Neural cell (in vitro differentiated cells): ENCODE measurements around the gene FBXL17. TPM values are rescaled to one million over a fixed set of nuclear protein-coding genes. Genes with fewer than 3 reads are reported as not detected.

ENCODE experiments used
- H2AFZ ChIP-seq: fragments of 200-600, 300-800 bp; sonication (generic), shearing (Covaris generic); 2 replicates; pipeline ENCODE4 v1.6.0; 2014; ENCODE audit warnings: low read depth, mild to moderate bottlenecking, antibody characterized with exemption, low read length, moderate library complexity
- H3F3A ChIP-seq: fragments of 200-600 bp; shearing (Covaris generic); 2 replicates; pipeline ENCODE4 v1.6.1; 2016; ENCODE audit warnings: mild to moderate bottlenecking, moderate library complexity, mixed read lengths, antibody characterized with exemption, low read length; ENCODE audit not compliant: insufficient read depth, poor library complexity, severe bottlenecking
- H3K27ac ChIP-seq: fragments of 200-600, 300-800 bp; sonication (generic), shearing (Covaris generic); 2 replicates; pipeline ENCODE4 v1.5.1; 2014; ENCODE audit warnings: mild to moderate bottlenecking, low read length, moderate library complexity
- H3K27me3 ChIP-seq: fragments of 300-800, 200-600 bp; sonication (generic), shearing (Covaris generic); 2 replicates; pipeline ENCODE4 v1.6.0; 2014; ENCODE audit warnings: mild to moderate bottlenecking, low read depth, low read length, moderate library complexity; ENCODE audit not compliant: insufficient read depth
- H3K36me3 ChIP-seq: fragments of 300-800, 200-600 bp; sonication (generic), shearing (Covaris generic); 2 replicates; pipeline ENCODE4 v1.5.1; 2014; ENCODE audit warnings: mild to moderate bottlenecking, antibody characterized with exemption, low read length, moderate library complexity; ENCODE audit not compliant: insufficient read depth
- H3K4me2 ChIP-seq: fragments of 300-800, 200-600 bp; sonication (generic), shearing (Covaris generic); 2 replicates; pipeline ENCODE4 v1.6.0; 2014; ENCODE audit warnings: mild to moderate bottlenecking, low read length
- H3K4me3 ChIP-seq: fragments of 300-800, 200-600 bp; sonication (generic), shearing (Covaris generic); 2 replicates; pipeline ENCODE4 v1.5.1; 2014; ENCODE audit warnings: mild to moderate bottlenecking, low read length, moderate library complexity
- H3K79me2 ChIP-seq: fragments of 200-600 bp; shearing (Covaris generic); replicated peaks from 2 replicates; pipeline ENCODE4 v1.6.0; 2014; ENCODE audit warnings: mild to moderate bottlenecking, low read length, moderate library complexity; ENCODE audit not compliant: insufficient read depth
- H3K9ac ChIP-seq: fragments of 300-800, 200-600 bp; sonication (generic), shearing (Covaris generic); 2 replicates; pipeline ENCODE4 v1.6.1; 2016; ENCODE audit warnings: mild to moderate bottlenecking, low read length, mixed read lengths
- H3K9me2 ChIP-seq: fragments of 200-600 bp; shearing (Covaris generic); 2 replicates; pipeline ENCODE4 v1.6.1; 2016; ENCODE audit warnings: mild to moderate bottlenecking, low read length, mixed read lengths; ENCODE audit not compliant: insufficient read depth
- H3K9me3 ChIP-seq: fragments of 200-600, 300-800 bp; sonication (generic), shearing (Covaris generic); 2 replicates; pipeline ENCODE4 v1.6.1; 2016; ENCODE audit warnings: mild to moderate bottlenecking, mixed run types, low read length, moderate library complexity, mixed read lengths
- H4K20me1 ChIP-seq: fragments of 200-600 bp; shearing (Covaris generic); 2 replicates; pipeline ENCODE4 v1.6.1; 2016; ENCODE audit warnings: mild to moderate bottlenecking, mixed run types; ENCODE audit not compliant: insufficient read depth
- EP300 ChIP-seq: fragments of 450-650 bp; conservative IDR thresholded peaks from 2 replicates; pipeline ENCODE4 v1.6.1; 2014; ENCODE audit warnings: antibody characterized with exemption, mild to moderate bottlenecking, moderate library complexity; ENCODE audit not compliant: poor library complexity, severe bottlenecking
- EZH2 ChIP-seq: fragments of 200-600, 300-800 bp; shearing (Covaris generic), sonication (generic); IDR thresholded peaks from 2 replicates; pipeline ENCODE4 v1.6.1; 2014; ENCODE audit warnings: antibody characterized with exemption, low read length, borderline replicate concordance, mild to moderate bottlenecking; ENCODE audit not compliant: insufficient read depth, poor library complexity, severe bottlenecking
- MXI1 ChIP-seq: fragments of 450-650 bp; conservative IDR thresholded peaks from 2 replicates; pipeline ENCODE4 v1.6.1; 2014; ENCODE audit warnings: antibody characterized with exemption, mild to moderate bottlenecking; ENCODE audit not compliant: poor library complexity, severe bottlenecking
- POLR2AphosphoS5 ChIP-seq: IDR thresholded peaks from 2 replicates; pipeline ENCODE4 v1.6.1; 2012
- RAD21 ChIP-seq: fragments of 450-650 bp; conservative IDR thresholded peaks from 2 replicates; pipeline ENCODE4 v1.6.1; 2014; ENCODE audit warnings: antibody characterized with exemption, mild to moderate bottlenecking, moderate library complexity
- REST ChIP-seq: IDR thresholded peaks from 2 replicates; pipeline ENCODE4 v1.6.1; 2012; ENCODE audit warnings: borderline replicate concordance
- SMC3 ChIP-seq: fragments of 450-650 bp; conservative IDR thresholded peaks from 2 replicates; pipeline ENCODE4 v1.6.1; 2014; ENCODE audit warnings: antibody characterized with exemption, mild to moderate bottlenecking, moderate library complexity; ENCODE audit not compliant: poor library complexity
- TAF1 ChIP-seq: IDR thresholded peaks from 2 replicates; pipeline ENCODE4 v1.6.1; 2012; ENCODE audit warnings: low read depth
- polyA plus RNA-seq: library from polyadenylated mRNA; depleted of rRNA; stranded (reverse); fragments of >200 nt; gene quantifications from 2 replicates; pipeline ENCODE4 v1.2.3, GENCODE V29; 2014
- TF ChIP-seq, protein P1 (sequence below): fragments of 450-650 bp; IDR thresholded peaks from 2 replicates; pipeline ENCODE4 v1.5.1; 2014; ENCODE audit warnings: antibody characterized with exemption, mild to moderate bottlenecking, moderate library complexity; ENCODE audit not compliant: poor library complexity, severe bottlenecking

Gene FBXL17
- polyA plus RNA-seq, 1 donor from 2014 or later = 19.6 TPM

DNA sequence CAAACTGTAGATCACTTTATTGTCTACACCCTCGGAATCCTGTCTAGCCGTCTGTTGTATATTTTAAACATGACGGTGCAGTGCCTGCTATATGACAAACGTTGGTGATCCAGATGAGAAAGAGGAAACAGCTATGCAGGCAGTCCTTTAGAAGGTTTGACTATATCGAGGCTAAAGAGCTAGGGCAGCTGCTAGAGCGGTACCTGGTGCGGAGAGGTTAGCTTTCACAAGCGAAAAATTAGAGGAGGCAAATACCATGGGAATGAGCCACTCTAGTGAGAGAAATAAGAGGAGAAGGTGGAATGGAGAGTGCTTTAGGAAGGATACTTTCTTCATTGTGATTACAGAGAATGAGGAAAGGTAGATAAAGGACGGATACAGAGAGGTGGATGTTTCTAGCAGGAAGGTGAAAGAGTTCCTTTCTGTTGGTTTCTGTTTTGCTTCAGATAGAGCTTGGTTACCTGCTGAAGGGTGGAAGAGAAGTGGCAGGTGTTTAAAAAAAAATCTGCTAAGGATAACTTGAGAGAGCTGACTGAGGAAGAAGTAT lies 959 bp upstream of the FBXL17 start:
- H3K27ac ChIP-seq = peak overlapping the region; percentile 93
- peaks cover 5% of the 10 kb centered on the region for H3F3A ChIP-seq
- peak overlapping the region; percentile 96 for H3K9ac ChIP-seq
- no peaks in the 10 kb centered on the region for H4K20me1 ChIP-seq
- peak overlapping the region; percentile 89 for H2AFZ ChIP-seq
- no peaks in the 10 kb centered on the region for H3K9me3 ChIP-seq
- peak overlapping the region; percentile 88 for H3K4me3 ChIP-seq
- H3K4me2 ChIP-seq = peak overlapping the region; percentile 74
- H3K36me3 ChIP-seq = no peaks in the 10 kb centered on the region
- no peaks in the 10 kb centered on the region for H3K9me2 ChIP-seq
- H3K27me3 ChIP-seq = no peaks in the 10 kb centered on the region
- TF ChIP-seq MXI1 (no peak), REST (no peak), RAD21 (no peak), TAF1 (no peak), EP300 (no peak), EZH2 (no peak), SMC3 (no peak), POLR2AphosphoS5 (no peak)
- TF ChIP-seq, protein P1, sequence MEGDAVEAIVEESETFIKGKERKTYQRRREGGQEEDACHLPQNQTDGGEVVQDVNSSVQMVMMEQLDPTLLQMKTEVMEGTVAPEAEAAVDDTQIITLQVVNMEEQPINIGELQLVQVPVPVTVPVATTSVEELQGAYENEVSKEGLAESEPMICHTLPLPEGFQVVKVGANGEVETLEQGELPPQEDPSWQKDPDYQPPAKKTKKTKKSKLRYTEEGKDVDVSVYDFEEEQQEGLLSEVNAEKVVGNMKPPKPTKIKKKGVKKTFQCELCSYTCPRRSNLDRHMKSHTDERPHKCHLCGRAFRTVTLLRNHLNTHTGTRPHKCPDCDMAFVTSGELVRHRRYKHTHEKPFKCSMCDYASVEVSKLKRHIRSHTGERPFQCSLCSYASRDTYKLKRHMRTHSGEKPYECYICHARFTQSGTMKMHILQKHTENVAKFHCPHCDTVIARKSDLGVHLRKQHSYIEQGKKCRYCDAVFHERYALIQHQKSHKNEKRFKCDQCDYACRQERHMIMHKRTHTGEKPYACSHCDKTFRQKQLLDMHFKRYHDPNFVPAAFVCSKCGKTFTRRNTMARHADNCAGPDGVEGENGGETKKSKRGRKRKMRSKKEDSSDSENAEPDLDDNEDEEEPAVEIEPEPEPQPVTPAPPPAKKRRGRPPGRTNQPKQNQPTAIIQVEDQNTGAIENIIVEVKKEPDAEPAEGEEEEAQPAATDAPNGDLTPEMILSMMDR = no peak
- peaks cover 27% of the 10 kb centered on the region for H3K79me2 ChIP-seq

GRCh38 chr5:108381350-108381953 lies 446 bp downstream of the FBXL17 start:
- Histone ChIP-seq H2AFZ (peak overlapping the region; percentile 89), H3K4me2 (no peak overlapping the region), H3K79me2 (peaks cover 35% of the 10 kb centered on the region), H3K4me3 (peak overlapping the region; percentile 88), H3K9ac (peak overlapping the region; percentile 96), H3K27ac (peak overlapping the region; percentile 93), H3K9me3 (no peaks in the 10 kb centered on the region), H3F3A (peaks cover 5% of the 10 kb centered on the region), H4K20me1 (no peaks in the 10 kb centered on the region), H3K36me3 (no peaks in the 10 kb centered on the region), H3K27me3 (no peaks in the 10 kb centered on the region), H3K9me2 (no peaks in the 10 kb centered on the region)
- TF ChIP-seq TAF1 (no peak), EZH2 (no peak)
